A673 (cell line): Measurements from ENCODE around the gene SLC7A1.

ENCODE experiments used
- EZH2 ChIP-seq: fragments of 200-600 bp; sonication (generic); IDR thresholded peaks from 2 replicates; pipeline ENCODE4 v1.6.1; 2017; ENCODE audit warnings: borderline replicate concordance, low read depth, mild to moderate bottlenecking, mixed read lengths, antibody characterized with exemption, low read length; ENCODE audit not compliant: poor library complexity, severe bottlenecking
- TF ChIP-seq, protein P1 (sequence below): fragments of 300-800, 200-600 bp; sonication (generic); conservative IDR thresholded peaks from 2 replicates; pipeline ENCODE4 v1.5.1; 2017; ENCODE audit warnings: low read depth, mild to moderate bottlenecking, antibody characterized with exemption, low read length, moderate library complexity, mixed read lengths

DNA sequence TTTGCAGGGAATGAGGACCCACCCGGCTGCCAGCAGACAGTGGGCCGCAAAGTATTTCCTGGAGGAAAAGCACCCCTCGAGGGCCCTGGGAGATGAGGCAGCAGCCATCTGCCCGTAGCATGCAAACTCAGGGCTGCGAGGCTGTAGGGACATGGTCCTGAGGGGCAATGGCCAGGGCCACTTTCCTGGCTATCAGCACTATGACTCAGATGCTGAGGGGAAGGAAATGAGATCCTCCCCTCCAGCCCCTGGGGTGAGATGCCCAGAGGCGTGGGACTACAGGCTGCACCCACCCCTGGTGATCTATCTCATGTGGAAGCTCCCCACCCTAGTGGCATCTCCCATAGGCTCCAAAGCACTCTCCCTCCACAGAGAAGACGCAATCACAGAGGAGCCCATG, 80.1 kb downstream of the SLC7A1 start:
- TF ChIP-seq, protein P1, sequence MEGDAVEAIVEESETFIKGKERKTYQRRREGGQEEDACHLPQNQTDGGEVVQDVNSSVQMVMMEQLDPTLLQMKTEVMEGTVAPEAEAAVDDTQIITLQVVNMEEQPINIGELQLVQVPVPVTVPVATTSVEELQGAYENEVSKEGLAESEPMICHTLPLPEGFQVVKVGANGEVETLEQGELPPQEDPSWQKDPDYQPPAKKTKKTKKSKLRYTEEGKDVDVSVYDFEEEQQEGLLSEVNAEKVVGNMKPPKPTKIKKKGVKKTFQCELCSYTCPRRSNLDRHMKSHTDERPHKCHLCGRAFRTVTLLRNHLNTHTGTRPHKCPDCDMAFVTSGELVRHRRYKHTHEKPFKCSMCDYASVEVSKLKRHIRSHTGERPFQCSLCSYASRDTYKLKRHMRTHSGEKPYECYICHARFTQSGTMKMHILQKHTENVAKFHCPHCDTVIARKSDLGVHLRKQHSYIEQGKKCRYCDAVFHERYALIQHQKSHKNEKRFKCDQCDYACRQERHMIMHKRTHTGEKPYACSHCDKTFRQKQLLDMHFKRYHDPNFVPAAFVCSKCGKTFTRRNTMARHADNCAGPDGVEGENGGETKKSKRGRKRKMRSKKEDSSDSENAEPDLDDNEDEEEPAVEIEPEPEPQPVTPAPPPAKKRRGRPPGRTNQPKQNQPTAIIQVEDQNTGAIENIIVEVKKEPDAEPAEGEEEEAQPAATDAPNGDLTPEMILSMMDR = no peak
- no peak for TF ChIP-seq EZH2
